DMS 273 (cell line): Measurements from ENCODE around the gene ZSWIM8.
A peak's percentile ranks its signal among the peaks of the same experiment; 100 is the strongest.
"Not testable (repeated sequence)": the region's sequence is repeated elsewhere in the genome, so short reads cannot be mapped to it uniquely, and the experiment has no call there.

ENCODE experiments used
- DNase-seq: peaks from one replicate; lab custom pipeline; 2025; ENCODE audit not compliant: unreplicated experiment; lab: John Stamatoyannopoulos, UW

ZSWIM8 gene, protein sequence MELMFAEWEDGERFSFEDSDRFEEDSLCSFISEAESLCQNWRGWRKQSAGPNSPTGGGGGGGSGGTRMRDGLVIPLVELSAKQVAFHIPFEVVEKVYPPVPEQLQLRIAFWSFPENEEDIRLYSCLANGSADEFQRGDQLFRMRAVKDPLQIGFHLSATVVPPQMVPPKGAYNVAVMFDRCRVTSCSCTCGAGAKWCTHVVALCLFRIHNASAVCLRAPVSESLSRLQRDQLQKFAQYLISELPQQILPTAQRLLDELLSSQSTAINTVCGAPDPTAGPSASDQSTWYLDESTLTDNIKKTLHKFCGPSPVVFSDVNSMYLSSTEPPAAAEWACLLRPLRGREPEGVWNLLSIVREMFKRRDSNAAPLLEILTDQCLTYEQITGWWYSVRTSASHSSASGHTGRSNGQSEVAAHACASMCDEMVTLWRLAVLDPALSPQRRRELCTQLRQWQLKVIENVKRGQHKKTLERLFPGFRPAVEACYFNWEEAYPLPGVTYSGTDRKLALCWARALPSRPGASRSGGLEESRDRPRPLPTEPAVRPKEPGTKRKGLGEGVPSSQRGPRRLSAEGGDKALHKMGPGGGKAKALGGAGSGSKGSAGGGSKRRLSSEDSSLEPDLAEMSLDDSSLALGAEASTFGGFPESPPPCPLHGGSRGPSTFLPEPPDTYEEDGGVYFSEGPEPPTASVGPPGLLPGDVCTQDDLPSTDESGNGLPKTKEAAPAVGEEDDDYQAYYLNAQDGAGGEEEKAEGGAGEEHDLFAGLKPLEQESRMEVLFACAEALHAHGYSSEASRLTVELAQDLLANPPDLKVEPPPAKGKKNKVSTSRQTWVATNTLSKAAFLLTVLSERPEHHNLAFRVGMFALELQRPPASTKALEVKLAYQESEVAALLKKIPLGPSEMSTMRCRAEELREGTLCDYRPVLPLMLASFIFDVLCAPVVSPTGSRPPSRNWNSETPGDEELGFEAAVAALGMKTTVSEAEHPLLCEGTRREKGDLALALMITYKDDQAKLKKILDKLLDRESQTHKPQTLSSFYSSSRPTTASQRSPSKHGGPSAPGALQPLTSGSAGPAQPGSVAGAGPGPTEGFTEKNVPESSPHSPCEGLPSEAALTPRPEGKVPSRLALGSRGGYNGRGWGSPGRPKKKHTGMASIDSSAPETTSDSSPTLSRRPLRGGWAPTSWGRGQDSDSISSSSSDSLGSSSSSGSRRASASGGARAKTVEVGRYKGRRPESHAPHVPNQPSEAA (N-terminal part only)

DNA sequence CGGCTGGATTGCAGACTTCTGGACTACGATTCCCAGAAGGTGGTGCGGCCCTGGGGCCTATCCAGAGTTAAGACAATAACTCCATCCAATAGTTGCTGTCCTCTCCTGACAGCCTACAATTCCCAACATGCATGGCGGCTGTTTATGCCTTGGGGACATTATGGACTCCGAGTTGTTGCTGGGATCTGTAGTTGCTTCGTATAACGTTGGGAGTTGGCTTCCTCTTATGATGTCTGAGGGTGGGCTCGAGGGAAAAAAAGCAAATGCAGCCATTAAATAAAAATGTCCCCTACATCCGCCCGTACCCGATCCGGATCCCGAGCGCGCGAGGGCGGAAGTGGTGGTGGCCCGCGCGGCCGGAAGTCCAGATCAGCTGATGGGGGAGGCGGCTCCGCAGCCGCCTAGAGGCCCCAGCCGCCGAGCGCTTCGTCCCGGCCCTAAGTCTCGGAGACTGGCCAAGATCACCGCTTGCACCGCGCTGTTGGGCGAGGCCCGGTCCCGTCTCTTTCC, at the start of gene ZSWIM8:
Gene ZSWIM8, plus strand, starts transcription at position 396 of the 510 bp plus-strand sequence. CDS start 273 bp downstream, outside the sequence.
- DNase-seq: peak; percentile 93

DNA sequence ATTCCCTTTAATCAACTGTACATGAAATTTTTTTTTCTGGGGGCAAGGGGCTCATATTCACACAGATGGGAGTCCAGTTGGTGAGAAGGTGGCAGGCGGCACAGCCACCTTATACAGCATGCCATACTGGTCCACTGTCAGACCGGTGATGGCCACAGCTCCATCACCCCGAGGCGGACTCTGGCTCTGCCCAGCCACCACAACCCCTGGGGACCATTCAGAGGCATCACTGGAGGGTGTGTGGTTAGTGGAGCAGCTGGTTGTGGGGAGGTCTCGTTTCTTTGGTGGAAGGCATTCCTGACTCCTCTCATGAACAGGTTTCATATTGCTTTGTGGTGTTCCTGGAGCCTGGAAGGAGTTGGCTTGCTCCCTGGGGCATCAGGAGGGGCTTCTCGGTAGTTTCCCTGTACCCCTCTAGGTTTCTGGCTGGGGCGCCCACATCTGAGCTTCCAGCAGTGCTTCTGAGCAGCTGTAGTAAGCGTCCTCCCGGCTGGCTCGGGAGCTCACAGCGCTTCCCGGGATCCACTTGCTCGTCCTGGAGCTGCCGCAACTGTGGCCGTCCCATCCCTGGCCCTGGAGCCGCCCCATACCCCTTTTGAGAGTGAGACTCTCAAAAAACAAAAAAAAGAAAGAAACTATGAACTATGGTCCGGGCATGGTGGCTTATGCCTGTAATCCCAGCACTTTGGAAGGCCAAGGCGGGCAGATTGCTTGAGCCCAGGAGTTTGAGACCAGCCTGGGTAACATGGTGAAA, 44.7 kb upstream of the ZSWIM8 start:
- not testable (repeated sequence) for DNase-seq

DNA sequence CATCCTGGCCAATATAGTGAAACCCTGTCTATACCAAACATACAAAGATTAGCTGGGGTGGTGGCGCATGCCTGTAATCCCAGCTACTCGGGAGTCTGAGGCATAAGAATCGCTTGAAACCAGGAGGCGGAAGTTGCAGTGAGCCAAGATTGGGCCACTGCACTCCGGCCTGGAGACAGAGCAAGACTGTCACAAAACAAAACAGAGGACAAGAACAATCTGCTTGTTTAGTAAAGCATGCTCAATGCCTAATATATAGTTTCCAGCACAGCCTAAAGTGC, 43.0 kb upstream of the ZSWIM8 start:
- DNase-seq: no peak

DNA sequence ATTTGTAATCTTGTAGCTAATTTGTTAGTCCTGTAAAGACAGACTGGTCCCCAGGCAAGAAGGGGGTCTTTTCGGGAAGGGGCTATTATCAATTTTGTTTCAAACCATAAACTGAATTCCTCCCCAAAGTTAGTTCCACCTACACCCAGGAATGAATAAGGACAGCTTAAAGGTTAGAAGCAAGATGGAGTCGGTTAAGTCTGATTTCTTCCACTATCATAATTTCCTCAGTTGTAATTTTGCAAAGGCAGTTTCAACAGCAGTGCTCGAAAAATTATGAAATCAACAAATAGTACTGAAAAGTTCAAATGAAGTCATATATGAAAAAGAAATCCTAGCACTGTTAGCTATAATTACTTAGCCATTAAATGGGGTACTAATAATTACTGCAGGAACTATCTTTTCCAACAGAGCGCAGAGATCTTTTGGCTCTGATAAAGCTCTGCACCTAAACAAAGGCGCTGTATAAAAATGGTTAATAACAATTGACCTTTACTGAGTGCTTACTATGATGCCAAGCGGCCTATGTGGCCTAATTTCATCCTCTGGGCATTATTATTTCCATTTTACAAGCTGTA, 42.0 kb upstream of the ZSWIM8 start:
- no peak for DNase-seq

DNA sequence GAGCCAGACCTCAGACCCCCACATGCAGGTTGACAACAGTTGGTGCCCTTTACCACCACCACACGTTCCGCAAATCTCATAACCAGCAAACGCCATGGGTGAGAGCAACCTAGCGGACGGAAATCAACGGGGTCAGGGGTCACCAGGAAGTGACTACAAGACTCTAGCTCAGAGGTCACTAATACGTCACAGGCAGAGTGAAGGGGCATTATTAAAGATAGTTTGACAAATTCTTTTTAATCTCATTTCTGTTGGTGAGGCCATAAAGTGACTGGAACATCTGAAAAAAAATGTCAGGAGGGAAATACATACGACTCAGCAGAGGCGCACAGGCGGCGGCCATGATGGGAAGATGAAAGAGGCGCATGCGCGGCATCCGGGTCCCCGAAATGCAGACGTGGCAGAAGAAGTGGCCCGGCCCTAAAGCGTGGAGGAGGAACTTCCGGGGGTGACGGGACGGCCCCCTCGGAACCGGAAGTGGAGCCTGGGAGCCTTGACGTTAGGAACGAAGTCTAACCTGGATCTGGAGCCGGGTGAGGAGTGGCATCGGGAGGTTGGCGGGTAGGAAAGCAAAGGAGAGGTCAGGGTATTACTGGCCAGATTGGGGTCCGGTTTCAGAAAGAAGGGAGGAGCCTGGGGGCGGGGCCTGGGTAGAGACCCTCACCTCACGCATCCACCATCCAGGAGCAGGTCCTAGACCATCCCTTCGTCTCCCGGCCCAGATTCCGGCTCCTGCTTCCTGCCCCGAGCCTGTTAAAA, 41.3 kb upstream of the ZSWIM8 start, which contains the start of gene SEC24C:
Gene SEC24C, plus strand, starts transcription at position 468 of the 759 bp plus-strand sequence. CDS start 2,461 bp downstream, outside the sequence.
- DNase-seq: peak; percentile 97

DNA sequence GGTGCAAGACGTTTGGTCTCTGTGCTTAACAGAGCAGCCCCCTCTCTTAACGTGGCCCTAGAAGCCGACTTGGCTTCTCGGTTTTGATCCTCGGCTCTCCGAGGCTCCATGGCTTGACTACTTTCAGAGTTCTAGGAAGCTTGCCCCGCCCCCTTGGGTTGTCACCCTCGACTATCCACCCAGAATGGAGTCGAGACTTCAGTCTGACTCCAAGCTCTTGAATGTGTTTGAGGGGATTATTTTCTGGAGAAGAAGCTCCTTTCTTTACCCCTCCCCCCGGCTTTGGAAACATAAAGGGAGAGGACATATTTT, 40.8 kb upstream of the ZSWIM8 start:
- peak; percentile 70 for DNase-seq

DNA sequence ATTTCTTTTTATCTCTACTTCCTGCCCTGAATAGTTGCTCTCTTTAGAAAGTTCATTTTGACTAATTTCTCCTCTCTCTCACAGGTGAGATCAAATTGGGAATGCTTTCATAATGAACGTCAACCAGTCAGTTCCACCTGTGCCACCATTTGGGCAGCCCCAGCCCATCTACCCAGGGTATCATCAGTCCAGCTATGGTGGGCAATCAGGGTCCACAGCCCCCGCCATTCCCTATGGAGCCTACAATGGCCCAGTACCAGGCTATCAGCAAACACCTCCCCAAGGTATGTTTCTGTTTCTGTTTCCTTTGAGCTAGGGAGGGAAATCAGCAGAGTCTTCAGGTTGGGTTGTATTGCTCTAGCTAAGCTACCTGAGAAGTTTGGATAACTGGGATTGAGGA, 38.7 kb upstream of the ZSWIM8 start:
- DNase-seq: no peak

DNA sequence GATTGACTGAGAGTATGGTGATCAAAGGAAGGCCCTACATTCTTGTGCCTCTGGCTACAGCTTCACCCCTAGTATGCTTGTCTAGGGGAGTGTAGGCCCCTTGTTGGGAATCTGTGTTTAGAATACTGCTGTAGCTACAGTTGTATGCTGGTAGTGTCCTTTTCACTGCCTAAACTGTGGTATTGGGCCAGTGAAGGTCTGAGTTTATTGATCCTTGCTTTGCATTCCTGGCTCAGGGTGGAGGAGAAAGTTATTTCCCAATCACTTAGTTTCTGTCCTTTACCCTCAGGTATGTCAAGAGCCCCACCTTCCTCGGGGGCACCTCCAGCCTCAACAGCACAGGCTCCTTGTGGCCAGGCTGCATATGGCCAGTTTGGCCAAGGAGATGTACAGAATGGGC, 34.6 kb upstream of the ZSWIM8 start:
- DNase-seq: no peak

DNA sequence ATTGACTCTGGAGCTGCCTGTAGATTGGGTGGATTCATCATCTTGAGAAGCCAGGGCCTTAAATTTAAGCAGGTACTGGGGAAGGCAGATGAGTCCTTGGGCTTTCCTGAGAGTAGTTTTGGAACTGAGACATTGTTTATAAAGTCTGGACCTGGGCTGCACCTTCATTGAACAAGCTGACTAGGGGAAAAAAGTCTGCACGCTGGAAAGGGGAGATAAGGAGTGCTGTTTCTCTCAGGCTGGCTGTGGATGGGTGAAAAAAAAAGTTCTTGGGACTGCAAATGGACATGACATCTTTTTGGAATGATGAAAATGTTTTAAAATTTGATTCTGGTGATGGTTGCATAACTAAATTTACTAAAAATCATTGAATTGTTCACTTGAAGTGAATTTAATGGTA, 29.2 kb upstream of the ZSWIM8 start:
- DNase-seq: no peak

DNA sequence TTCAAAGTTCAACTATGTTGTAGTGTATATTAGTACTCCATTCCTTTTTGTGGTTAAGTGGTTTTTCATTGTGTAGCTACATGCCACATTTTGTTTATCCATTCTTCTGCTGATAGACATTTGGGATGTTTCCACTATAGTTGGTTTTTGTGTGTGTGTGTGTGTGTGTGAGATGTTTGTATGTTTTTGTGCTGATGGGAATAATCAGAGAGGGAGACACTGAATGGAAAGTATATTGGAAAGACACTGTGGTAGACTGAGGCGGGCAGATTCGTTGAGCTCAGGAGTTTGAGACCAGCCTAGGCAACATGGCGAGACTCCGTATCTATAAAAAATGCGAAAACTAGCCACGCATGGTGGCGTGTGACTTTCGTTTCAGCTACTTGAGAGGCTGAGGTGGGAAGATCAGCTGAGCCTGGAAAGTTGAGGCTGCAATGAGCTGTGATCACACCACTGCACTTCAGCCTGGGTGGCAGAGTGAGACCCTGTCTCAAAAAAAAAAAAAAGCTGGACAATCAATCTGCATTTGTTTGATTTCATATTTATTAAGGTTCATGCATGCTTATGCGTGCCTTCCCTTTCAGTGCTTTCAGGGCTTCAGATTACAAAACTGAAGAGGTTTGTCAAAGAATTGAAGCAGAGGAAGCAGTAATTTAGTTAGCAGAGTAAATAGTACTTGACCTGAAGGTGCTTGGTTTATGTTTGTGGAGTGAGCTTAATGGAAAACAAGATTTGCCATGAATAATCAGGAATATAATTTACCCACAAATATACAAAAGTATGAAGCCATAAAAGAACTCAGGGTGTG, 26.5 kb upstream of the ZSWIM8 start:
- no peak for DNase-seq

DNA sequence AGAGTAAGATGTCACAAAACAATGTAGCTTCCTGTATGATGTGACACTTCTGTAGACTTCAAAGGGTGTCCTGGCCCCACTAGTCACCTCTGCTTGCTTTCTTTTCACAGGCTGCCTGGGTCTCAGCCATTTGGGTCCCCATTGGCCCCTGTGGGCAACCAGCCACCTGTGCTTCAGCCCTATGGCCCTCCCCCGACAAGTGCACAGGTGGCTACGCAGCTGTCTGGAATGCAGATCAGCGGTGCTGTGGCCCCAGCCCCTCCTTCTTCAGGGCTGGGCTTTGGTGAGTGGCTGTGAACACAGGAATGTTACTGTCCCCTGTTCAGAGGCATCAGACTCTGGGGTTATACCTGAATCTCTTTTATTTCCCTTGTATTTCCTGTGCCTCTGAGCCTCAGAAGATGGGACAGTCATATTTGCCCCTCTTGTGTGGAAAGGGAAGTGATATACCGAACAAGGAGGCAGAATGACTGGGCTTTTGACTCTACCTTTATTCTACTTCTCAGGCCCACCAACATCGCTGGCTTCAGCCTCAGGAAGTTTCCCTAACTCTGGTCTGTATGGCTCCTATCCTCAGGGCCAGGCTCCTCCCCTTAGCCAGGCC, 25.8 kb upstream of the ZSWIM8 start:
- DNase-seq: peak; percentile 15

DNA sequence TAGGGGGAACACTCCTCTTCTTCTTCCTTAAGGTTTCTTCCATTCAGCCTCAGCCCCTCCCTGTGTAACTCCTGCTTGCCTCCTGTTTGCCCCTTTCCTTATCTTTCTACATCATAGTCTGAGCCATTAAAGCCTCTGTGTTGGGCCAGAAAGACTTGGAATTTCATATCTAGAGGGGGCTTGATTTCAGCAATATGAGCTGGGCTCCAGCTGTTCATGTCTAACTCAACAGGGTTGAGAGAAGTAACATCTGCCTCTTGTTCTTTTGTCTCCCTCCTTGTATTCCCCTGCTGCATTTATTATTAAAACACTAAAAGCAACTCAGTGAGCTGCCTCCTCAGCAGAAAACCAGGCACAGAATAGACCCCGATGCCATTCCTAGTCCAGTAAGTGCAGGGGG, 23.6 kb upstream of the ZSWIM8 start:
- no peak for DNase-seq

DNA sequence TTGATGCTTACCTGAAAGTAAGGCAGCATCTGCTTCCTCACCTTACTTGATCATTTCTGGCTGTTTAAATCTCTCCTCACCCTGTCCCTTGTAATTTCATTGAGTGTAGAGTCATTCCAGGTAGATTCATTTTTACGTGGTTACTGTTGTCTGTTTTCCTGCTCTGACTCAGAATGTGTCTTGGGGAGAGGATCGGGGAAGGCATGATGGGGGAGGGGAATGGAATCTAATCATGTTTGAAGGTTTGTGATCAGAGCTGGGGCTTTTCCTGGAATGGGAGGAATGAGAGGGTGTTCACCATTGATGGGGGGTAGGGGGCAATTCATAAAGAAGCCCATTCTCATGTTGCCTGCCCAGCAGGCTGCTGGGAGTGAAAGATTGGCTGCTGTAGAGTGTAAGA, 22.5 kb upstream of the ZSWIM8 start:
- no peak for DNase-seq

DNA sequence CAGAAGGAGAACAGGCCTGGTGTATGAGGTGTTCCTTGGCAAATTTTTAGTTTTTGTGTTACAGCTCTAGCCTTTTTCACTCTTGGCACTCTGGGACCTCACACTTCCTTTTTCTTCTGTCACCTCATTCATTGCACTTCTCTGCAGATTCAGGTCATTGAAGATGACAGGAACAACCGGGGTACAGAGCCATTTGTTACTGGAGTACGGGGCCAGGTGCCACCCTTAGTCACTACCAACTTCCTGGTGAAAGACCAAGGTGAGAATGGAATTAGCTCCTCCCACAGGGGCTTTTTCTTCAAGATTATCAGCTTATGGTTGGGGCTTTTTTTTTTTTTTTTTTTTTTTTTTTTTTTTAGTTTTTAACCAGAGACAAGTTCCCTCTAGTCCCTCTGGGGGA, 22.1 kb upstream of the ZSWIM8 start:
- DNase-seq: no peak

DNA sequence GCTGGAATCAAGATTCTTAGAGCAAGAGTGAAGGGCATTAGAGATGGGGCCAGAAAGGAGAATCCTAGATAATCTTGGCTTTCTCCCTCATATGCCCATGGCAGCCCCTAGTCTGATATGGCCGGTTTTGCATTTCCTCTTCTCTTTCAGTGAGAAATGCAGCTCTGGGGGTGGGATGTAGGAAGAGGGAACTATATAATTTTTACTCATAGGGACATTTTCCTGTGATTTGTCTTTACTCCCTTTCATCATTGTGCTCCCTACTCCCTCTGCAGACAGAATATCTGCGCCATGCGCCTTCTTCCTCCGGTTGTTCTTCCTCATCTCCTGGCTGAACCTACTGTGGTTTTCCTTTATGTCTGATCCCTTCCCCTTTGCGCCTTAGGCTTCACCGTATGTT, 20.3 kb upstream of the ZSWIM8 start:
- DNase-seq: no peak

DNA sequence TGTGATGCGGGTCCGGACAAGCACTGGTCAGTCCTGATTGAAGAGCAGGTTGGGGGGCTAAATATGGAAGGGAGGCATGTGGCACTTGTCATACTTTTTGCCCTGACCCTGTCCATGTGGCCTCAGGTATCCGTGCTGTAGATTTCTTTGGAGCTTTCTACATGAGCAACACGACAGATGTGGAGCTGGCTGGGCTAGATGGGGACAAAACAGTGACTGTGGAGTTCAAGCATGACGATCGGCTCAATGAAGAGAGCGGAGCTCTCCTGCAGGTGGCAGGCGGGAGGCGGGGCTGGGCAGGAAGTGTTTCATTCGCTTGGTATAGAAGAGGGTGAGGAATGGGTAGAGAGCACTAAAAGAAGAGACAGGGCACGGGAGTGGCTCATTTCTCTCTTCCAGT, 16.5 kb upstream of the ZSWIM8 start:
- DNase-seq: no peak

DNA sequence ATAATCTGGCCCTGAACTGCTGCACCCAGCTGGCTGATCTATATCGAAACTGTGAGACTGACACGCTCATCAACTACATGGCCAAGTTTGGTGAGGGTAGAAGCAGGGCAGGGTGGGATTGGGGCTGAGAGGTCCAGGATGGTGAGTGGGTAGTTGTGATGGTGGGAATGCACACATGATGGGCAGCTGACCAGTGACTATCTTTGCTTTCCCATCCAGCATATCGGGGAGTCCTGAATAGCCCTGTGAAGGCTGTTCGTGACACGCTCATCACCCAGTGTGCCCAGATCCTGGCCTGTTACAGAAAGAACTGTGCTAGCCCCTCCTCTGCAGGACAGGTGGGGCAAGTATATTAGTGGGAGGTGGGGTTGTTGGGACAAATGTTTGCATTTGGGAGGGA, 16.0 kb upstream of the ZSWIM8 start:
- DNase-seq: no peak

DNA sequence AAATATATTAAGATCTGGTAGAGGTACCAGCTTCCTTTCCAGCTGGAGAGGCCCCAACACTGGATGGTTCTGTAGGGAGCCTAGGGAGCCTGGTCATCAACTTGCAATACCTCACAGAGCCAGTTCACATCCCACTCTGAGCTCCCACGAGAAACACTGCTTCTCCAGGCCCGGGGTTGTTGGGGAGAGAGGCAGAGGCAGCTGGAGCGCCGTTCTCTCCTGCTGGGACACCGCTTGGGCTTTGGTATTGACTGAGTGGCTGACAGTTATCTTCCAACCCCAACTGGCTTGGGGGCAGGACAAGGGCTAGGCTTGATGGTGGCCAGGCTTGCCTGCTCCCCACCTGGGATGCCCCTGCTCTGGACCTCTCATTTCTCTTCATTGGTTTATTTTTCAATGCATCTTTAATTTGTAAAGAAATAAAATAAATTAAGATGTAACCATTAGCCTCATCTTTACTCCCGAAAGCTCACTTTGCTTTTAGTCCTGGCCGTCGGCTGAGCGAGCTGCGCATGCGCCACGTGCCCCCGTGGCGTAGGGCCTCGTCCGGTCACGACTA, 13.6 kb upstream of the ZSWIM8 start:
- DNase-seq: peak; percentile 77
